MM.1S (cell line): ENCODE data around the gene LMO1.

Experiments
- CTCF ChIP-seq: fragments of 300-600 bp; sonication (generic); IDR thresholded peaks from 2 replicates; pipeline ENCODE4 v1.5.1; 2016; ENCODE audit warnings: antibody characterized with exemption, low read length, mixed read lengths
- EZH2 ChIP-seq: fragments of 300-600 bp; sonication (generic); optimal IDR thresholded peaks from 2 replicates; pipeline ENCODE3; 2017; ENCODE audit warnings: low read depth, mild to moderate bottlenecking, antibody characterized with exemption, low read length, mixed read lengths
- EZH2phosphoT487 ChIP-seq: fragments of 300-600 bp; sonication (generic); IDR thresholded peaks from 2 replicates; pipeline ENCODE4 v1.6.1; 2018; ENCODE audit warnings: antibody characterized with exemption, low read length

- TF ChIP-seq CTCF, result no peak
- no peak for TF ChIP-seq EZH2
- TF ChIP-seq EZH2phosphoT487, result no peak
Measured at GRCh38 chr11:8192896-8193209, 70.8 kb downstream of the LMO1 start.
